Measurements from ENCODE around the gene NPR3.

The NPR3 gene

DNA sequence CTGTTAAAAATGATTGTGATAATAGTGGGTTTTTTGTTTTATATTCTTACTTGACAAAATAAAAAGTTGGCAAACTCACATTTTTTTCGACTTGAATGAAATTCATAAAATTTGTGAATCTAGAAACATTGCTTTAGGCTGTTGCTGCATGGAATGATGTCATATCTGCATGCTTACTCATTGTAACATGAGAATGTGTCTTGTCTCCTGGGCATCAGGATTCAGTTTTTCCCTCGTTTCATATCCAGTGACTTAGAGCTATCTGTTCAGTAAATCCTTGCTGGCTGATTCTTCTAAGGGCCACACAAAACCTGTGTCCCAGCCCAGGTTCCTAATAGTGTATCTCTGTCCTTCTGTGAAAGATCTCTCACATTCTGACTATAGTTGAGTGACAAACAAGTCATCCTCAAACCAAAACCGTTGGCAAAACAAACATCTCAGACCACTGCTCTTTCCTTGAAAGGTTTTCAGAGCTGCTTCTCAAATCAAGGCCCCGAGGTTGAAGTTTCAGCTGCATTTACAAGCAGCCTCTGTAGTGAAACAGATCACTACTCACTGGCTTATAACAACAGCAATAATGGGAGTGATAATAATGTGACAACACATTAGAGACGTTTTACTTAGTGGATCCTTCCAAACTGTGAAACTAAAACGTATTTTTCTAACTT lies 95.0 kb downstream of the NPR3 start:
- no peak overlapping the region for H3K9ac ChIP-seq
- H3K4me2 ChIP-seq = no peak overlapping the region

DNA sequence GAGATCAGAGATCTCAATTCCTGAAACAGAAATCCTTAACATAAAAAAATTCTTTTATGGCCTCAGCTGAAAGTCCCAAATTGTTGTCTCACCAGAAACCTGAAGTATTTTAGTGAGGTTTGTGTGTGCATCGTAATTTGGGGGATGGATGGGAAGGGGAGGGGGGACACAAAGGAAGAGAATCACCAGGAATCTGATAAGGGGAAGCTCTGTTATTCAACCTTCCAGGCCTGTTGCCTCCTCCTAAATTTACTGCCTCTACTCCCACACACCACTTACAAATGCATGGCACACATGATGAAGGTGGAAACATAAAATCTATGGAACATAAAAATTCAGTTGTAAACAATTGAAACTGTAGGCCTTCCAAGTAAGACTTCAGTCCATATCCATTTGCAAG lies 97.7 kb downstream of the NPR3 start:
- H3K27ac ChIP-seq = no peak overlapping the region
- no peak overlapping the region for H2AFZ ChIP-seq (ENCODE audit: low read depth)
- no peak overlapping the region for H3K9ac ChIP-seq
- no peaks in the 10 kb centered on the region for H3K36me3 ChIP-seq (ENCODE audit: insufficient read depth)
- no peaks in the 10 kb centered on the region for H3K27me3 ChIP-seq (ENCODE audit: insufficient read depth, low read depth)
- H3K79me2 ChIP-seq (ENCODE audit: insufficient read depth, low read depth) = no peaks in the 10 kb centered on the region
- no peaks in the 10 kb centered on the region for H4K20me1 ChIP-seq (ENCODE audit: insufficient read depth)
- TF ChIP-seq, protein P1, sequence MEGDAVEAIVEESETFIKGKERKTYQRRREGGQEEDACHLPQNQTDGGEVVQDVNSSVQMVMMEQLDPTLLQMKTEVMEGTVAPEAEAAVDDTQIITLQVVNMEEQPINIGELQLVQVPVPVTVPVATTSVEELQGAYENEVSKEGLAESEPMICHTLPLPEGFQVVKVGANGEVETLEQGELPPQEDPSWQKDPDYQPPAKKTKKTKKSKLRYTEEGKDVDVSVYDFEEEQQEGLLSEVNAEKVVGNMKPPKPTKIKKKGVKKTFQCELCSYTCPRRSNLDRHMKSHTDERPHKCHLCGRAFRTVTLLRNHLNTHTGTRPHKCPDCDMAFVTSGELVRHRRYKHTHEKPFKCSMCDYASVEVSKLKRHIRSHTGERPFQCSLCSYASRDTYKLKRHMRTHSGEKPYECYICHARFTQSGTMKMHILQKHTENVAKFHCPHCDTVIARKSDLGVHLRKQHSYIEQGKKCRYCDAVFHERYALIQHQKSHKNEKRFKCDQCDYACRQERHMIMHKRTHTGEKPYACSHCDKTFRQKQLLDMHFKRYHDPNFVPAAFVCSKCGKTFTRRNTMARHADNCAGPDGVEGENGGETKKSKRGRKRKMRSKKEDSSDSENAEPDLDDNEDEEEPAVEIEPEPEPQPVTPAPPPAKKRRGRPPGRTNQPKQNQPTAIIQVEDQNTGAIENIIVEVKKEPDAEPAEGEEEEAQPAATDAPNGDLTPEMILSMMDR (conservative IDR thresholded peaks at IDR 0.05; ENCODE audit: low read depth, low read length) = no peak
- H3K4me1 ChIP-seq (ENCODE audit: low read depth, poor library complexity, severe bottlenecking) = no peaks in the 10 kb centered on the region
- no peak overlapping the region for H3K4me3 ChIP-seq (IDR thresholded peaks at IDR 0.05; ENCODE audit: insufficient read depth, low read depth, low read length)
- no peak overlapping the region for H3K4me2 ChIP-seq

More for the DNA sequence above, 95.0 kb downstream of the NPR3 start:
- Histone ChIP-seq H3K4me1 (ENCODE audit: low read depth, poor library complexity, severe bottlenecking) (no peaks in the 10 kb centered on the region), H3K4me3 (IDR thresholded peaks at IDR 0.05; ENCODE audit: insufficient read depth, low read depth, low read length) (no peak overlapping the region), H3K36me3 (ENCODE audit: insufficient read depth) (no peaks in the 10 kb centered on the region), H3K27ac (no peak overlapping the region), H3K27me3 (ENCODE audit: insufficient read depth, low read depth) (no peaks in the 10 kb centered on the region), H2AFZ (ENCODE audit: low read depth) (no peak overlapping the region), H3K79me2 (ENCODE audit: insufficient read depth, low read depth) (no peaks in the 10 kb centered on the region), H4K20me1 (ENCODE audit: insufficient read depth) (no peaks in the 10 kb centered on the region)
- TF ChIP-seq, protein P1 (conservative IDR thresholded peaks at IDR 0.05; ENCODE audit: low read depth, low read length) = no peak

DNA sequence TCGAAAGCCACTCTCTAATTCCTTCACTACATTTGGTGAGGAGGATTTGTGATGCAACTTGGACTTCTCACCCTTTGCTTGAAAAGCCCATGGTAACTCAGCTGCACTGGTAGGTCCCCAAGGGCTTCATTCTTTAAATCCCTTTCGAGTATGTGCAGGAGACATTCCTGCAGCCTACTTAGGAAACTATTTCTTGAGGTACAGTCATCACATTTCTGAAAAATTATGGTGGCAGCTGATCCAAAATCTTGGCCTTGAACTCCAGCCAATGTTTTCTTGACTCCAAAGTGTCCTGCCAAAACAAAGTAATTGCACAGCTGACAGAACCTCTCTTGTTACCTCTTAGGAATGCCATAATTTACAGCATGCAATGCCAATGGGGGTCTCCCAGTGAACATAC lies 99.7 kb downstream of the NPR3 start:
- Histone ChIP-seq H3K79me2 (ENCODE audit: insufficient read depth, low read depth) (no peaks in the 10 kb centered on the region), H3K4me1 (ENCODE audit: low read depth, poor library complexity, severe bottlenecking) (no peaks in the 10 kb centered on the region), H2AFZ (ENCODE audit: low read depth) (no peak overlapping the region), H3K27me3 (ENCODE audit: insufficient read depth, low read depth) (no peaks in the 10 kb centered on the region), H3K36me3 (ENCODE audit: insufficient read depth) (no peaks in the 10 kb centered on the region), H4K20me1 (ENCODE audit: insufficient read depth) (no peaks in the 10 kb centered on the region), H3K9ac (no peak overlapping the region), H3K27ac (no peak overlapping the region), H3K4me2 (no peak overlapping the region), H3K4me3 (IDR thresholded peaks at IDR 0.05; ENCODE audit: insufficient read depth, low read depth, low read length) (no peak overlapping the region)
- TF ChIP-seq, protein P1 (conservative IDR thresholded peaks at IDR 0.05; ENCODE audit: low read depth, low read length) = no peak

DNA sequence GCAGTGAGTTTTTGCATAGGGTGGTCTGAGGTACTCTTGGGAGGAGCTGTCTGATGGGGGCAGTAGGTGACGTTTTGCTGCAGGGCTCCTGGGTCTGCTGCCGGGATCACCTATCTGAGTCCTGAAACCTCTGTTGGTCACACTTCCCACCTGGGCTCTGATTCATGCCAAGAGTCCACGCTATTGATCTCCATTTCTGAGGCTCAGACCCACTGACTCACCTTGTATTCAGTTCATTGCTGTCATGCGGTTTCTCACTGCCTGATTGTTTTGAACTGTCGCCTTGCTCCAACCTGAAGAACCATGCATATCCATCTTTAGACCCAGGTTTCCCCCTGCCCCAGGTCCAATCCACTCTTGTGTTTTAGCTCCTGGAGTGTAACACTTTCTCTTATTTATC lies 101.3 kb downstream of the NPR3 start:
- no peaks in the 10 kb centered on the region for H3K36me3 ChIP-seq (ENCODE audit: insufficient read depth)
- no peaks in the 10 kb centered on the region for H3K4me1 ChIP-seq (ENCODE audit: low read depth, poor library complexity, severe bottlenecking)
- no peaks in the 10 kb centered on the region for H4K20me1 ChIP-seq (ENCODE audit: insufficient read depth)
- no peaks in the 10 kb centered on the region for H3K79me2 ChIP-seq (ENCODE audit: insufficient read depth, low read depth)
- H2AFZ ChIP-seq (ENCODE audit: low read depth) = no peak overlapping the region
- H3K4me3 ChIP-seq (IDR thresholded peaks at IDR 0.05; ENCODE audit: insufficient read depth, low read depth, low read length) = no peak overlapping the region
- TF ChIP-seq, protein P1 (conservative IDR thresholded peaks at IDR 0.05; ENCODE audit: low read depth, low read length) = no peak
- H3K4me2 ChIP-seq = no peak overlapping the region
- H3K27me3 ChIP-seq (ENCODE audit: insufficient read depth, low read depth) = no peaks in the 10 kb centered on the region
- no peak overlapping the region for H3K9ac ChIP-seq
- no peak overlapping the region for H3K27ac ChIP-seq

All from KMS-11 (cell line).